Stimulated activated CD4-positive, alpha-beta T cell treated with anti-CD3 and anti-CD28 coated beads, TNF-alpha, amount 100 ng/mL, for 48 hours (primary cell): ENCODE data around the gene DCLK2.

Source experiments
- DNase-seq, 3 donors: peaks; one replicate each; pipeline ENCODE4 v3.0.0-alpha.2; 2020; ENCODE audit warnings: low read depth in 3 of 3

Gene DCLK2

GRCh38 chr4:150078041-150078578 lies at the start of gene DCLK2:
Gene DCLK2, plus strand, starts transcription at chr4:150078445. Its CDS starts 583 bp downstream, at chr4:150079028.
- DNase-seq, result no peak

GRCh38 chr4:150032541-150032940 lies 45.7 kb upstream of the DCLK2 start:
- no peak for DNase-seq

DNA sequence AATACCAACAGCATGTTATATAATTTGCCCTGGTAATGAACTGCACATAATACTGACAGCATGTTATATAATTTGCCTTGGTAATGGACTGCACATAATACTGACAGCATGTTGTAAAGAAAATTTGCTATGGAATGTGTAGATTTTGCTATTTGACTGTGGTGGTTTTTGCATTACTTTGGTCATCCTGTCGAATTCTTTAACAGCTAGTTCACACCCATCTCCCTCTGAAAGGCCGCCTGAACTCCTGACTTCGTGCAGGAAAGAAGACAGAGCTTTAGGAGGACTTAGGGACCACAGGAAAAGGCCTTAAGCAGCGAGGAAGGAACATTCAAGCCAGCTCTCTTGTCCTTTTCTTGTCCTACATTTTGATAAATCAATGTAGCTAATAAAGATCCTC lies 45.2 kb upstream of the DCLK2 start:
- no peak for DNase-seq

GRCh38 chr4:150033901-150034300 lies 44.3 kb upstream of the DCLK2 start:
- no peak for DNase-seq

DNA sequence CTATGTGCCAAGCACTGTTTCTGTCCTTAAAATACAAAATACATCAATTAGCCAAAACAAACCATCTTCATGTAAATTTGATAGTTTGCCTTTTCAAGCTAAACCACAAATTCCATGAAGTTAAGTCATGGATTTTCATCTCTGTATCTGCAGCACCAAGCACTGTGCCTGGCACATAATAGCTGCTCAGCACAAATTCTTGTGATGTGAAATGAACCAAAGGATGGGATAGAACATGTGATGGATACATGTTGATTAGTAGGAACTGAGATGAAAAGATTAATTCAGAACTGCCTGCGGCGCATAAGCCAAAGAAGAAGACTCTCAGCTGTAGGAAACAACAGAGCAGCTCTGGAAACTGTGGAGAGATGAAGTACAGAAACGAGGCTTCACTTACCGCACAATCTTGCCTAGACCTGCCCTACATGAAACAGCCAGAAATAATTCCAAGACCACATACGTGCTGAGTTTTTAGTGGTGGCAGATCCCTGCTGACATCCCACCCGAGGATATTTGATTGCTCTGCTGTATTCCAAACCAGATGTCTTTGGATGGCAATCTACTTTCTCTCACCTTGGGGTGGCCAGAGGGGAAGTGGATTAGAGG lies 40.9 kb upstream of the DCLK2 start:
- no peak for DNase-seq

GRCh38 chr4:150038335-150039076 lies 39.7 kb upstream of the DCLK2 start:
- no peak for DNase-seq

- DNase-seq, result no peak
These were observed 38.7 kb upstream of the DCLK2 start for GRCh38 chr4:150039274-150040127.

- DNase-seq, result no peak
These were observed 33.7 kb upstream of the DCLK2 start for GRCh38 chr4:150044517-150044916.

GRCh38 chr4:150045410-150045809 lies 32.8 kb upstream of the DCLK2 start:
- DNase-seq, result no peak

DNA sequence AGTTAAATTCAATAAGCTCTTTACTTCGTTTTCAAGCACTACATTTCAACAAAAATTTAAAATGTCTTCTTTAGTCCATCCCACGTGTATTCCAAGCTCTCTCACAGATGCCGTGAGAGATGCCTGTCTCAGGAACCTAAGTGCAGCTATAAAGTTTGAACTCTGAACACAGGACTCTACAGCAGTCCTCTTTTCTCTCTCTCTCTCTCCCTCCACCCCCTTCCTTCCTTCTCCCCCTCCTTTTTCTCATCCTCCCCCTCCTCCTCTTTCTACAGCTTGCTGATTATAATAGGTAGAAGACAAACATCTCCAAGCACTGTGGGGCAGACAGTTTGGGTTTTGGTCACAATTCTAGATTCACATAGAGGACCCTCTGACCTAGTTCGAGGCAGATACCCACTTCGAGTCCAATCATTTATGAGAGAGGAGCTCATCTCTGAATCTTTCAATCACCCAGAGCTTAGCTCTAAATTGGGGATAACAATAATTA lies 31.5 kb upstream of the DCLK2 start:
- DNase-seq, result no peak

DNA sequence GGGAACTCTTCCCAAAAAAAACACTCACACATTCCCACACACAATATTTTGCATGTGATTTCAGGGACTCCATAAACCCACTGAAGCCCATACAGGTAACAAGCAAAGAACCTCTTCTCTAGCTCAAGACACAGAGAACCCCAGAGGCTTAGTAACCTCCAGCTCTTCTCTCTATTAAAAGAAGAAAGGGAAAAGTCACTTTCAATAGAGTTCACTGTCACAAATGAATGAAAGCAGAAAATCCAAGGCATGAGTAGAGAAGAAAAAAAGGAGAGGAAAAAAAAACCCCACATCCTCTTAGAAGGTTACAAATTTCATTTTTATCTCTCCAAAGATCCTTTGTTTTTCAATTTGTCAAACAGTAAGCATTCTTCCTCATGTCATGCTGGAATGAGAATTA lies 30.7 kb upstream of the DCLK2 start:
- DNase-seq, result no peak

- DNase-seq, result no peak
These were observed 28.6 kb upstream of the DCLK2 start for GRCh38 chr4:150049682-150050081.

- no peak for DNase-seq
These were observed 27.7 kb upstream of the DCLK2 start for GRCh38 chr4:150050566-150050965.

DNA sequence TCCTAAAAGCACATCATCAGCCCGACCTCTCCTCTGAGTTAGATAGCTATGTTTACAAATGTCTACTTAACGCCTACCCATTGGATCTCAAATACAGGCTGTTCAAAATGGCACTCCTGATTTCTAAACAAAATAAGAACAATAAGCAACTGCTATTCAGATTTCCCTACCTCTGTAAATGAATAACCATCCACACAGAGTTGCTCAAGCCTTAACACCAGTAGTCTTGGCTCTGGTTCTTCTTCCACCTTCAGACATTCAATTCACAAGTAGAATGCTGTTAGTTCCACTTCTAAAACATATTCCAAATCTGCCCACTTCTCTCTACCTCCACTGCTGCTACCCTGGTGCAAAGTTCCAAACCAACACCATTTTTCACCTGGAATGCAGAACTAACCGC lies 27.1 kb upstream of the DCLK2 start:
- DNase-seq, result no peak

DNA sequence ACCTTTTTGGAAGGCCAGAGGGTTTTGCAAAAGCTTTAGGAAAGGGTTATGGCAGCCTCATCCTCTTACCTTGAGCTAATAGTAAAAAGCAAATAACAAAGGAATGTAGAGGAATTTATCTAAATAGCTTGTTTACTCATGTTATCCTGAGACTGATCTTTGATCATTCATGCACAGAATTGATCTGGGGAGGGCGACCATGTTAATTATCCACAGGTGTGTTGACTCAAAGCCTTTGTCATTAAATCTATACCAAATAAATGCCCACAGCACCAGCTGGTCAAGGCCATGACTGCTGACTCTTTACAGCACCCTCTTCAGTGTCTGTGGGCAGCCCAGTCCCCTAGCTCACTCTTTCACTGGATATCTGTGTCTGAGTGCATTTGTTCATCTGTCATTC lies 22.8 kb upstream of the DCLK2 start:
- DNase-seq, result no peak

DNA sequence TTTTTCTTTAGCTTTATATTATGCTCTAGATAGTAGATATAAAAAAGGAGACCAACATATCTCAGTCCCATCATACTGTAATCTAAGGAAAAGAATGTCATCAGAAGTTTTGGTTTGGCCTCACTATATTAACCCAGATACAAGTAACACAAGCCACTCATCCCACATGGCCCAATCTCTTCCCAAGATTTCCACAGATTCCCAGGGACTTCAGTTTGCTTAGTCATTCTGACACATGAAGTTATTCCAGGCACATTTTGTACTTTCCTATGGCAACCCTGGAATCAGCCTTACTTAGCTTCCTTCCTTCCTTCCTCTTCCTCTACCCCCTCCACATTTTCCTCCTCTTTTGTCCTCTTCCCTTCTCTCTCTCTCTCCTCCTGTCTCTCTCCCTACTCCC lies 21.7 kb upstream of the DCLK2 start:
- no peak for DNase-seq

DNA sequence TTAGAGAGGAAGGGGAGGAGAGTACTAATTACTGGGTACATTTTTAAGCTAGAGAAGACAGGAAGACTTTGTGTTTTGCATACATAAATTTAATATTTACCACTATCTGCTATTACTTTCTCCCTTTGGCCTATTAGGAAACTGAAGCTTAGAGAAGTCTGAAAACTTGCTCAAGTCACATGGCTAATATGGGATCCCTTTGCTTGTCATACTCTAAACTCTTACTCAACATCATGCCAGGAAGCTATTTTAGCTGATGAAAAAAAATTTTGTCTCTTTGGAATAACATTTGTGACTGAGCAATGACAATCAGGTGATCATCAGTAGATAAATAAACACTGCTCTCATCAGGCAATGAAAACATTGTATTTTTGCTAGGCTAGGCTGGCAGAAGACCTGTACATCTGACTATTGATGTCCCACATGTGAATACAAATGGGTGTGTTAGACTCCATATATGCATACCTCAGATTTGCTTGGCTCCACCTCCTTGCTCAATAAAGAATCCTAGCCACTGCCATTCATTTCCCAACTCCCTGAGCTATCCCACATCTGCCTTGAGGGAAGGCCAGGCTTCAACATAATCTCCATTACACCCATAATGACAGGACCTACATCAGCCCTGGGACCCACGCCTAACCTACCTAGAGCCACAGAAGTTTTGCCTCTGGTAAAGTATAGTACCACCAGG lies 17.0 kb upstream of the DCLK2 start:
- DNase-seq, result no peak

- no peak for DNase-seq
These were observed 15.1 kb upstream of the DCLK2 start for GRCh38 chr4:150063128-150063527.

DNA sequence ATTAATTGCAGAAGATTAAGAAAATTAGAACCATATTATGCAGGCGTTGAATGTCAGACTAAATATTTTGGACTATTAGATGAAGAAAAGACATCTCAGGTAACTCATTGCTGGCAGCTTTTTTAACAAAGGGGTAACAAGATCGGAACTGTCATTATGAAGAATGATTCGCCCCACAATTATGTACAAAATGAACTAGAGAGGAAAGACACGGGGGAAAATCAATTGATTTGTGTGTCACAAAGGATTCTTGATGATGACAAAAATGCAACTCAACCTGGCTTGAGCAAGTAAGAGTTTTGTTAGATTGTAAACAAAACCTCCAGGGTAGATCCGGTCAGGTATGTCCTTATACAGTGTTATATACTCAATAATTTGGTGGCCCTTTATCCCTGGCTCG lies 12.5 kb upstream of the DCLK2 start:
- no peak for DNase-seq

GRCh38 chr4:150067859-150068258 lies 10.4 kb upstream of the DCLK2 start:
- no peak for DNase-seq

DNA sequence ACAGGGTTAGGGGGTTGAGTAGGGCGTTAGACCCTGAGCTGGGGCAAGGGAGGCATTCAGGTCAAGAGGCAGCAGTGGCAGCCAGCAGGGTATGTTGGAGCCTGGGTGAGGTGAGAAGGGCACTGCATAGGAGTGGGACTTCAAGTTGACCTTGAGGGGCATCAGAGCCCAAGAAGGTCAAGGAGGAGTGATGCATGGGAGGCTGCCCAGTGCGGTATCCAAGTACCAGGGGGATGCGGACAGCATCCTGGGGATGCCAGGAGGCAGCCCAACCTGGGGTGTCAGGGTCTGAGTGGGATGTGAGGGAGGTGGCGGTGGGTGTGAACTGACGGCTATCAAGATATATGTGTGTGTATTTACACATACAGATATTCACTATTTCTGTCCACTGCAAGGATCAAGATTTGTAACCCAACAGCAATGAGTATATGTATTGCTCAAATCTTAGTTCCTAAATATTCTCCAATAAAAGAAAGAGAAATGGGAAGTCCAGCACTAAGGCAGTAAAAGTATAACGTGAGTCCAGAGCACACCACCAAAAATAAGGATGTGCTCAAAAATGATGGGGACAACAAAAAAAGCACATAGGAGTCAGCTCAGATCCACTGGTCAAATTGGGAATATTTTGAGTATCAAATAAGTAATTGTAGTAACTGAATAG lies 9.8 kb upstream of the DCLK2 start:
- no peak for DNase-seq
